Airway epithelial cell (primary cell): Measurements from ENCODE around the gene NANOS2. TPM values are rescaled to one million over a fixed set of nuclear protein-coding genes. Genes with fewer than 3 reads are reported as not detected.

ENCODE experiments used
- total RNA-seq: library from RNA; depleted of rRNA; stranded (reverse); fragments of >200 nt; gene quantifications from 2 replicates; pipeline ENCODE4 v1.2.3, GENCODE V29; 2015

Gene NANOS2
- not detected in 2 replicates for total RNA-seq

GRCh38 chr19:45913874-45914830 lies at the start of gene NANOS2:
NANOS2 (minus strand) TSS chr19:45914778; CDS start chr19:45914693, 85 bp downstream.

GRCh38 chr19:45901912-45902650 lies 12.5 kb downstream of the NANOS2 start, which contains the start of gene MYPOP:
MYPOP (minus strand) TSS chr19:45902613; CDS start chr19:45901773, 840 bp downstream.

GRCh38 chr19:45885556-45886426 lies 28.8 kb downstream of the NANOS2 start, which contains the start of gene IRF2BP1:
IRF2BP1 (minus strand) TSS chr19:45886141; CDS start chr19:45885774, 367 bp downstream.

GRCh38 chr19:45863840-45864628 lies 50.5 kb downstream of the NANOS2 start, which contains the start of gene FOXA3:
FOXA3 (plus strand) TSS chr19:45864326; CDS start chr19:45864457, 131 bp downstream.

Other genes with a start within 250 kb of the NANOS2 start
- 1.2 and 3.7 TPM in 2 replicates for gene GIPR, start 246.6 kb downstream of the NANOS2 start, total RNA-seq
- gene SNRPD2, start 222.8 kb downstream of the NANOS2 start, total RNA-seq: 333 and 378 TPM in 2 replicates
- gene QPCTL, start 222.1 kb downstream of the NANOS2 start, total RNA-seq: 22.2 and 27.9 TPM in 2 replicates
- gene FBXO46, start 183.9 kb downstream of the NANOS2 start, total RNA-seq: 15.8 and 19.8 TPM in 2 replicates
- gene MEIOSIN, start 181.3 kb downstream of the NANOS2 start, total RNA-seq: not detected in 2 replicates
- 10.5 and 11.7 TPM in 2 replicates for gene SIX5, start 145.5 kb downstream of the NANOS2 start, total RNA-seq
- 5.2 and 6.8 TPM in 2 replicates for gene DMPK, start 132.3 kb downstream of the NANOS2 start, total RNA-seq
- gene DMWD, start 121.9 kb downstream of the NANOS2 start, total RNA-seq: 20.0 and 24.5 TPM in 2 replicates
- gene RSPH6A, start 99.5 kb downstream of the NANOS2 start, total RNA-seq: not detected in 2 replicates
- 30.1 and 37.5 TPM in 2 replicates for gene SYMPK, start 51.6 kb downstream of the NANOS2 start, total RNA-seq
- gene FOXA3, start 50.5 kb downstream of the NANOS2 start, total RNA-seq: not detected in 2 replicates
- 25.5 and 28.0 TPM in 2 replicates for gene IRF2BP1, start 28.6 kb downstream of the NANOS2 start, total RNA-seq
- 1.2 and 3.2 TPM in 2 replicates for gene MYPOP, start 12.2 kb downstream of the NANOS2 start, total RNA-seq
- not detected in 2 replicates for gene NOVA2, start 59.1 kb upstream of the NANOS2 start, total RNA-seq
- gene CCDC61, start 80.7 kb upstream of the NANOS2 start, total RNA-seq: 12.4 and 14.6 TPM in 2 replicates
- gene PGLYRP1, start 108.3 kb upstream of the NANOS2 start, total RNA-seq: not detected in 2 replicates
- not detected in 2 replicates for gene IGFL4, start 126.2 kb upstream of the NANOS2 start, total RNA-seq
- 0.88 and 2.3 TPM in 2 replicates for gene IGFL3, start 209.9 kb upstream of the NANOS2 start, total RNA-seq
- gene IGFL2, start 233.5 kb upstream of the NANOS2 start, total RNA-seq: 16.6 and 20.1 TPM in 2 replicates